ENCODE data around the gene PRIM1. TPM values are rescaled to one million over a fixed set of nuclear protein-coding genes. Genes with fewer than 3 reads are reported as not detected.
A peak's percentile ranks its signal among the peaks of the same experiment; 100 is the strongest.

PRIM1 gene
- total and polyA plus RNA-seq, 11 donors: 2.4 to 6.1 (median 3.3) TPM

GRCh38 chr12:56699020-56699661, 53.0 kb downstream of the PRIM1 start:
- ATAC-seq (no peak), DNase-seq (no peak)
- H3K4me1 ChIP-seq: peaks cover 0 to 14% (median 0%) of the 10 kb centered on the region in 12 donors
- no peaks in the 10 kb centered on the region for H3K9me3 ChIP-seq
- H3K27ac ChIP-seq: peak overlapping the region in 1 of 12 donors; percentile 82
- H3K4me3 ChIP-seq: no peak overlapping the region
- intact Hi-C loops (cut with DNase I): no loop called here
- H3K27me3 ChIP-seq: no peaks in the 10 kb centered on the region
- no peaks in the 10 kb centered on the region for H3K36me3 ChIP-seq
- TF ChIP-seq POLR2A (IDR thresholded peaks at IDR 0.05) (no peak), CTCF (IDR thresholded peaks at IDR 0.05) (no peak)
- 69 to 77% (median 74%) methylated on average over 3 of the region's 3 CpGs for whole genome bisulfite sequencing, 4 donors

GRCh38 chr12:56695327-56696101, 56.6 kb downstream of the PRIM1 start:
- H3K9me3 ChIP-seq: no peaks in the 10 kb centered on the region
- no peak overlapping the region for H3K4me3 ChIP-seq
- intact Hi-C loops (cut with DNase I): no loop called here
- ATAC-seq (no peak), DNase-seq (no peak)
- no peak for TF ChIP-seq POLR2A (IDR thresholded peaks at IDR 0.05)
- no peak for TF ChIP-seq CTCF (IDR thresholded peaks at IDR 0.05)
- H3K36me3 ChIP-seq: no peaks in the 10 kb centered on the region
- WGBS, 4 donors: 67 to 75% (median 71%) methylated on average over 2 of the region's 2 CpGs
- peaks cover 0 to 14% (median 0%) of the 10 kb centered on the region in 12 donors for H3K4me1 ChIP-seq
- no peak overlapping the region for H3K27ac ChIP-seq
- no peaks in the 10 kb centered on the region for H3K27me3 ChIP-seq

DNA sequence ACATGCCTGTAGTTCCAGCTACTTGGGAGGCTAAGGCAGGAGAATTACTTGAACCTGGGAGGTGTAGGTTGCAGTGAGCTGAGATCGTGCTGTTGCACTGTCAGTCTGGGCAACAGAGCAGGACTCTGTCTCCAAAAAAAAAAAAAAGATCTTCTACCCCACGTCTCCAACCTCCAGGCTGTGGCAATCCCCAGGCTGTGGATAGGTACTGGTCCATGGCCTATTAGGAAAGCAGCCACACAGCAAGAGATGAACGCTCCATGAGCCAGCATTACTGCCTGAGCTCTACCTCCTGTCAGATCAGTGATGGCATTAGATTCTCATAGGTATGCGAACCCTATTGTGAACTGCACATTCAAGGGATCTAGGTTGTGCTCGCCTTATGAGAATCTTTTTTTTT, 58.0 kb downstream of the PRIM1 start:
- peaks cover 0 to 7% (median 2%) of the 10 kb centered on the region in 12 donors for H3K4me1 ChIP-seq
- 77 to 89% (median 86%) methylated on average over 5 of the region's 5 CpGs for WGBS, 4 donors
- H3K27me3 ChIP-seq: no peaks in the 10 kb centered on the region
- no peak overlapping the region for H3K4me3 ChIP-seq
- no peaks in the 10 kb centered on the region for H3K9me3 ChIP-seq
- intact Hi-C loops (cut with DNase I): no loop called here
- ATAC-seq: no peak
- no peaks in the 10 kb centered on the region for H3K36me3 ChIP-seq
- H3K27ac ChIP-seq: no peak overlapping the region
- TF ChIP-seq POLR2A (IDR thresholded peaks at IDR 0.05): no peak
- no peak for TF ChIP-seq CTCF (IDR thresholded peaks at IDR 0.05)
- DNase-seq: no peak

GRCh38 chr12:56688846-56689109, 63.3 kb downstream of the PRIM1 start:
- no peak for DNase-seq
- intact Hi-C loops (cut with DNase I): loop anchor here (1.0 to 5.0 kb wide), 8 partner anchors 34 to 829 kb away; partner anchors contain the start of genes NACA (in 5 of the 10) and ATP5F1B (in 3 of the 10)
- WGBS, 4 donors: 4 to 7% (median 6%) methylated on average over 7 of the region's 7 CpGs

More at GRCh38 chr12:56688846-56689109, 63.3 kb downstream of the PRIM1 start:
- Histone ChIP-seq H3K9me3 (no peaks in the 10 kb centered on the region), H3K36me3 (peaks cover 0 to 6% (median 0%) of the 10 kb centered on the region in 9 donors), H3K27ac (peak overlapping the region; percentile 93 to 100 (median 98)), H3K27me3 (no peaks in the 10 kb centered on the region), H3K4me1 (peaks cover 0 to 41% (median 30%) of the 10 kb centered on the region in 12 donors), H3K4me3 (peak overlapping the region; percentile 25 to 96 (median 86))
- TF ChIP-seq POLR2A (IDR thresholded peaks at IDR 0.05): no peak
- TF ChIP-seq CTCF (IDR thresholded peaks at IDR 0.05): no peak
- peak in 1 of 4 donors; percentile 22 for ATAC-seq
